HepG2 (cell line): Measurements from ENCODE around the gene FERMT2. TPM values are rescaled to one million over a fixed set of nuclear protein-coding genes. Genes with fewer than 3 reads are reported as not detected.

Experiments used
- ATAC-seq: fragments of 200-7000 bp; cut with Tn5 transposase; 3 replicates; pipeline ENCODE4 v1.9.1; 2020; ENCODE audit warnings: mild to moderate bottlenecking, moderate library complexity
- BruUV-seq: library from RNA; stranded (reverse); fragments of 400-500 nt; replicated peaks from 2 replicates; lab custom pipeline; 2021; lab: Mats Ljungman, UMichigan
- CTCF ChIA-PET: fragments of 300-600 bp; formaldehyde crosslinking; extraction: SDS; loops from one replicate; lab custom pipeline; 2021; ENCODE audit warnings: low total read pairs, inconsistent platforms, low intra/inter-chr PET ratio; lab: Yijun Ruan, JAX
- POLR2A ChIA-PET: fragments of 350-600 bp; sonication (Branson Sonifier 250); formaldehyde crosslinking; loops from one replicate; lab custom pipeline; 2020; ENCODE audit warnings: antibody characterized with exemption, inconsistent platforms; lab: Yijun Ruan, JAX
- DNase-seq: peaks from one replicate; pipeline ENCODE4 v3.0.0-alpha.2; 2015; ENCODE audit warnings: low spot score
- FAIRE-seq: peaks from 3 replicates; lab custom pipeline; 2011; peaks lifted over from hg19 to GRCh38; lab: Jason Lieb, UNC
- H2AFZ ChIP-seq: one replicate; pipeline ENCODE4 v1.6.1; 2011; ENCODE audit warnings: low read length, inconsistent platforms
- H3K27ac ChIP-seq: fragments of 300-600 bp; 3 replicates; pipeline ENCODE4 v1.8.0; 2011; ENCODE audit warnings: mixed run types, mild to moderate bottlenecking, mixed read lengths, low read length, inconsistent platforms; ENCODE audit not compliant: insufficient read depth; ENCODE audit errors: extremely low read length
- H3K27me3 ChIP-seq, 2 experiments: fragments of 200-600 bp in 1 of 2; 2 replicates in 1 of 2; 3 replicates in 1 of 2; pipeline versions ENCODE4 v1.6.0 to v1.8.0; 2011; ENCODE audit warnings: low read length in 2 of 2, mild to moderate bottlenecking in 2 of 2, moderate library complexity in 2 of 2, inconsistent platforms in 1 of 2; ENCODE audit not compliant: insufficient read depth in 2 of 2, control insufficient read depth in 1 of 2
- H3K36me3 ChIP-seq, 2 experiments: fragments of 200-600 bp in 1 of 2; replicated peaks in 1 of 2; 2 replicates in 1 of 2; 3 replicates in 1 of 2; pipeline versions ENCODE4 v1.5.1 to v1.8.0; 2011; ENCODE audit warnings: low read length in 2 of 2, inconsistent platforms in 1 of 2; ENCODE audit not compliant: insufficient read depth in 2 of 2, control insufficient read depth in 1 of 2
- H3K4me1 ChIP-seq: 2 replicates; pipeline ENCODE4 v1.5.1; 2012; ENCODE audit warnings: low read length, inconsistent platforms; ENCODE audit not compliant: insufficient read depth
- H3K4me2 ChIP-seq: 2 replicates; pipeline ENCODE4 v1.6.0; 2011; ENCODE audit warnings: low read depth, low read length, inconsistent platforms
- H3K4me3 ChIP-seq, 3 experiments: fragments of 200-600 bp in 1 of 3; sonication (generic), shearing (Covaris generic) in 1 of 3; replicated peaks in 1 of 3; 2 replicates each; pipeline ENCODE4 v1.5.1; 2011 to 2016; ENCODE audit warnings: low read length in 3 of 3, inconsistent platforms in 2 of 3, low read depth in 2 of 3, mild to moderate bottlenecking in 2 of 3, control low read depth in 1 of 3, mixed read lengths in 1 of 3; ENCODE audit not compliant: insufficient read depth in 1 of 3
- H3K79me2 ChIP-seq: one replicate; pipeline ENCODE4 v1.6.1; 2011; ENCODE audit warnings: low read length, inconsistent platforms; ENCODE audit not compliant: insufficient read depth
- H3K9ac ChIP-seq: 2 replicates; pipeline ENCODE4 v1.6.0; 2011; ENCODE audit warnings: mild to moderate bottlenecking, low read depth, low read length, inconsistent platforms; ENCODE audit not compliant: insufficient read depth
- H3K9me3 ChIP-seq: 2 replicates; pipeline ENCODE4 v1.5.1; 2012; ENCODE audit warnings: mild to moderate bottlenecking, low read length
- H4K20me1 ChIP-seq: 2 replicates; pipeline ENCODE4 v1.6.0; 2011; ENCODE audit warnings: inconsistent platforms, mild to moderate bottlenecking, low read length, moderate library complexity; ENCODE audit not compliant: insufficient read depth
- EP300 ChIP-seq, 3 experiments: sonication (generic) in 1 of 3; formaldehyde crosslinking in 1 of 3; IDR thresholded peaks; 2 replicates each; pipeline versions ENCODE4 v1.5.1 to v1.6.1; 2011 to 2020; ENCODE audit warnings: low read depth in 2 of 3, low read length in 2 of 3, borderline replicate concordance in 1 of 3, improper control_type of control experiment in 1 of 3, mild to moderate bottlenecking in 1 of 3, missing genetic modification reagents in 1 of 3, moderate library complexity in 1 of 3
- FOXA3 ChIP-seq: IDR thresholded peaks from 2 replicates; pipeline ENCODE4 v1.6.1; 2016; ENCODE audit warnings: missing genetic modification reagents, missing compliant biosample characterization
- FOXK1 ChIP-seq: sonication (generic); formaldehyde crosslinking; IDR thresholded peaks from 2 replicates; pipeline ENCODE4 v1.4.0; 2020; ENCODE audit warnings: low read depth, missing genetic modification reagents, borderline replicate concordance
- FOXO1 ChIP-seq: sonication (generic); formaldehyde crosslinking; IDR thresholded peaks from 2 replicates; pipeline ENCODE4 v1.4.0; 2020; ENCODE audit warnings: missing genetic modification reagents
- HCFC1 ChIP-seq: fragments of 150-350 bp; IDR thresholded peaks from 2 replicates; pipeline ENCODE4 v1.6.1; 2014; ENCODE audit warnings: low read depth, low read length
- HNF4A ChIP-seq: sonication (generic); formaldehyde crosslinking; IDR thresholded peaks from 2 replicates; pipeline ENCODE4 v1.4.0; 2020; ENCODE audit warnings: missing genetic modification reagents
- HNRNPH1 ChIP-seq: fragments of 200-400 bp; formaldehyde crosslinking; optimal IDR thresholded peaks from 2 replicates; pipeline ENCODE3; 2017; ENCODE audit warnings: mild to moderate bottlenecking, low read depth, low read length
- KAT8 ChIP-seq: IDR thresholded peaks from 2 replicates; pipeline ENCODE4 v1.6.1; 2016; ENCODE audit warnings: missing genetic modification reagents, missing compliant biosample characterization
- KDM5B ChIP-seq: sonication (generic); formaldehyde crosslinking; IDR thresholded peaks from 2 replicates; pipeline ENCODE4 v1.4.0; 2020; ENCODE audit warnings: missing genetic modification reagents, mild to moderate bottlenecking, borderline replicate concordance
- RARA ChIP-seq: IDR thresholded peaks from 2 replicates; pipeline ENCODE4 v1.6.1; 2016; ENCODE audit warnings: missing genetic modification reagents, missing compliant biosample characterization
- SAP130 ChIP-seq: IDR thresholded peaks from 2 replicates; pipeline ENCODE4 v1.6.1; 2016; ENCODE audit warnings: low read depth
- SIX1 ChIP-seq: sonication (generic); formaldehyde crosslinking; IDR thresholded peaks from 2 replicates; pipeline ENCODE4 v1.4.0; 2020; ENCODE audit warnings: missing genetic modification reagents, borderline replicate concordance
- SPEN ChIP-seq: sonication (generic); formaldehyde crosslinking; IDR thresholded peaks from 2 replicates; pipeline ENCODE4 v1.5.1; 2020; ENCODE audit warnings: low read depth, mild to moderate bottlenecking, missing genetic modification reagents
- TOE1 ChIP-seq: sonication (generic); formaldehyde crosslinking; IDR thresholded peaks from 2 replicates; pipeline ENCODE4 v1.4.0; 2020; ENCODE audit warnings: mild to moderate bottlenecking, missing genetic modification reagents
- U2AF2 ChIP-seq: fragments of 200-400 bp; formaldehyde crosslinking; IDR thresholded peaks from 2 replicates; pipeline ENCODE4 v1.6.1; 2017; ENCODE audit warnings: low read depth, mild to moderate bottlenecking, low read length
- ZIK1 ChIP-seq: sonication (generic); formaldehyde crosslinking; IDR thresholded peaks from 2 replicates; pipeline ENCODE4 v1.5.0; 2020; ENCODE audit warnings: mild to moderate bottlenecking, low read depth, missing genetic modification reagents, borderline replicate concordance
- ZNF230 ChIP-seq: sonication (generic); formaldehyde crosslinking; IDR thresholded peaks from 2 replicates; pipeline ENCODE4 v1.4.0; 2020; ENCODE audit warnings: mild to moderate bottlenecking, missing genetic modification reagents
- ZNF562 ChIP-seq: sonication (generic); formaldehyde crosslinking; IDR thresholded peaks from 2 replicates; pipeline ENCODE4 v1.8.0; 2022; ENCODE audit warnings: missing genetic modification reagents, borderline replicate concordance
- ZNF589 ChIP-seq: sonication (generic); formaldehyde crosslinking; conservative IDR thresholded peaks from 2 replicates; pipeline ENCODE4 v1.8.0; 2022; ENCODE audit warnings: mild to moderate bottlenecking, moderate library complexity, missing genetic modification reagents
- ZNF629 ChIP-seq: sonication (generic); formaldehyde crosslinking; conservative IDR thresholded peaks from 2 replicates; pipeline ENCODE4 v1.5.0; 2020; ENCODE audit warnings: missing genetic modification reagents
- WGBS: methylation state at CpG from one replicate; pipeline ENCODE4 v1.1.6; 2017; ENCODE audit warnings: low lambda C conversion rate; 5-methylcytosine and 5-hydroxymethylcytosine counted together
- in situ Hi-C: cut with HindIII; loops from 2 replicates; pipeline ENCODE4 v1.10.0; 2017; ENCODE audit warnings: low pct_unique_long_range_greater_than_20kb; ENCODE audit not compliant: extremely low pct_ligation_motif_present
- intact Hi-C: fragments of 100-400 bp; cut with micrococcal nuclease; formaldehyde crosslinking; loops from one replicate; pipeline ENCODE4 v1.10.0; 2022; ENCODE audit not compliant: unreplicated experiment
- polyA plus RNA-seq, 8 experiments: library from polyadenylated mRNA; depleted of rRNA in 3 of 8; stranded (reverse) in 7 of 8; unstranded in 1 of 8; fragments of >200 nt; fragmentation: Illumina TruSeq in 4 of 8; extraction: Trizol in 4 of 8; gene quantifications; 2 replicates each; pipeline versions ENCODE4 v1.2.1 to v1.2.3, GENCODE V29; 2011 to 2016; ENCODE audit warnings: low read depth in 4 of 8, missing spikeins in 1 of 8, mixed read lengths in 1 of 8; ENCODE audit not compliant: insufficient read depth in 1 of 8
- total RNA-seq, 5 experiments: library from RNA; depleted of rRNA; stranded (reverse); fragments of >200 nt; fragmentation: Illumina TruSeq; extraction: Trizol; gene quantifications; 2 replicates each; pipeline ENCODE4 v1.2.3, GENCODE V29; 2016; ENCODE audit warnings: low read depth in 1 of 5
- TF ChIP-seq, protein P1 (sequence below): sonication (generic); formaldehyde crosslinking; IDR thresholded peaks from 2 replicates; pipeline ENCODE4 v1.4.0; 2020; ENCODE audit warnings: mild to moderate bottlenecking, low read depth, missing genetic modification reagents
- TF ChIP-seq, protein P2 (sequence below): sonication (generic); formaldehyde crosslinking; IDR thresholded peaks from 2 replicates; pipeline ENCODE4 v1.4.0; 2020; ENCODE audit warnings: missing genetic modification reagents, mild to moderate bottlenecking, borderline replicate concordance
- TF ChIP-seq, protein P3 (sequence below): sonication (generic); formaldehyde crosslinking; IDR thresholded peaks from 2 replicates; pipeline ENCODE4 v1.8.0; 2022; ENCODE audit warnings: missing genetic modification reagents, low read depth, mild to moderate bottlenecking, borderline replicate concordance

FERMT2 gene
- total and polyA plus RNA-seq, 2 of the 13 experiments (the other 11 are each of a cell fraction or from before 2014, with no cell fraction given), result 36.2 to 60.4 TPM

DNA sequence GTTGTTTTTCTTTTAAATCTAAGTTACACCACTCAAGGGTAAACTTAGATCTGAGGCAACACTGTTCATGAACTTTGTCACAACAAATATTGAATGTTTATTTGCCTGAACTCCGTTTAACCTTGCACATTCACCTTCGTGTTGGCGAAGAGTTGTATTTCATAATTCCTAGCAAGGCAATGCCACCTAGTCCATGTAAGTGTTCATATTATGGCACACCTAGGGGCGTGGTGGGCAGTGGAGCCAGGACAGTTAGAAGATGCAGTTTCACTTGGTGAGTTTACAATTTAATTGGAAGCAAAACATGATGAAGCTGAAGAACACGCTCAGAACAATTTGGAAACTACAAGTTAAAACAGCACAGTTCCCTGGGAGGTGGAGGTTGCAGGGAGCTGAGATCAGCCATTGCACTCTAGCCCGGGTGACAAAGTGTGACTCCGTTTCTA, 129.0 kb downstream of the FERMT2 start (continued):
- TF ChIP-seq HNRNPH1 (no peak), ZIK1 (no peak), KDM5B (CRISPR knock-in tag) (no peak), U2AF2 (no peak), KAT8 (CRISPR knock-in tag) (peak; percentile 67), ZNF562 (CRISPR knock-in tag) (no peak), SPEN (peak; percentile 58; the same call in 1 of the 2 replicates), TOE1 (CRISPR knock-in tag) (no peak), ZNF629 (no peak), ZNF230 (no peak)
- TF ChIP-seq, protein P1, sequence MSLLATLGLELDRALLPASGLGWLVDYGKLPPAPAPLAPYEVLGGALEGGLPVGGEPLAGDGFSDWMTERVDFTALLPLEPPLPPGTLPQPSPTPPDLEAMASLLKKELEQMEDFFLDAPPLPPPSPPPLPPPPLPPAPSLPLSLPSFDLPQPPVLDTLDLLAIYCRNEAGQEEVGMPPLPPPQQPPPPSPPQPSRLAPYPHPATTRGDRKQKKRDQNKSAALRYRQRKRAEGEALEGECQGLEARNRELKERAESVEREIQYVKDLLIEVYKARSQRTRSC, result no peak
- TF ChIP-seq, all 625 proteins: peak for 208

DNA sequence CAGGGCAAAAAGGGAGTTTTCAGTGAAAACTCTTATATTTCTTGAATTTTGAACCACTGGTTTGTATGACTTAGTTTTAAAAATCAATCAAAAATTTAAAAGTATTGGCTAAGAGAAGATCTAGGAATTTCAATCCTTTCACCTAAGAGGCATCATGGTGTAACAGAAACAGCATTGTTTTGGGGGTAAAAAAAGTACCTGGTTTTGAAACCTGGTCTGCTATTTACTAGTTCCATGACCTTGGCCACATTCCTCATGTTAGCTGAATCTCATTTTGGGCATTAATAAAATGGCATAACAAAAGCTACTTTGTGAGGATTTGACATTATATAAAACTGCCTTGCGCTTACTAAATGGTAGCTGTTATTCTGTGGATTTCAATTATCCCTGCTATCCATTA, 142.7 kb downstream of the FERMT2 start:
- ATAC-seq, result peak; percentile 73
- no peak overlapping the region; the same call in 1 of the 2 replicates for H3K4me2 ChIP-seq
- TF ChIP-seq FOXK1 (CRISPR knock-in tag) (peak; percentile 19; the same call in 1 of the 2 replicates), FOXA3 (CRISPR knock-in tag) (peak; percentile 42; the same call in 1 of the 2 replicates), FOXO1 (0 out of 2 replicates have a peak, but pooled peaks have one; percentile 37), SIX1 (CRISPR knock-in tag) (no peak), RARA (CRISPR knock-in tag) (peak; percentile 28; the same call in 1 of the 2 replicates), HCFC1 (no peak), ZNF589 (CRISPR knock-in tag) (no peak), EP300 (IDR thresholded peaks at IDR 0.05; ENCODE audit: low read depth in 2 of 2, low read length in 2 of 2) (peak in 1 of 2 experiments; percentile 55; a peak in 1 of 4 replicates), EP300 (CRISPR knock-in tag; IDR thresholded peaks at IDR 0.05; ENCODE audit: borderline replicate concordance) (no peak), SAP130 (CRISPR knock-in tag) (0 out of 2 replicates have a peak, but pooled peaks have one; percentile 15), HNF4A (peak; percentile 20; the same call in 1 of the 2 replicates)
- TF ChIP-seq, protein P2, sequence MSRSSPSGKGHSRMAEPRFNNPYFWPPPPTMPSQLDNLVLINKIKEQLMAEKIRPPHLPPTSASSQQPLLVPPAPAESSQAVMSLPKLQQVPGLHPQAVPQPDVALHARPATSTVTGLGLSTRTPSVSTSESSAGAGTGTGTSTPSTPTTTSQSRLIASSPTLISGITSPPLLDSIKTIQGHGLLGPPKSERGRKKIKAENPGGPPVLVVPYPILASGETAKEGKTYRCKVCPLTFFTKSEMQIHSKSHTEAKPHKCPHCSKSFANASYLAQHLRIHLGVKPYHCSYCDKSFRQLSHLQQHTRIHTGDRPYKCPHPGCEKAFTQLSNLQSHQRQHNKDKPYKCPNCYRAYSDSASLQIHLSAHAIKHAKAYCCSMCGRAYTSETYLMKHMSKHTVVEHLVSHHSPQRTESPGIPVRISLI, result peak; percentile 71; the same call in 1 of the 2 replicates
- TF ChIP-seq, protein P3, sequence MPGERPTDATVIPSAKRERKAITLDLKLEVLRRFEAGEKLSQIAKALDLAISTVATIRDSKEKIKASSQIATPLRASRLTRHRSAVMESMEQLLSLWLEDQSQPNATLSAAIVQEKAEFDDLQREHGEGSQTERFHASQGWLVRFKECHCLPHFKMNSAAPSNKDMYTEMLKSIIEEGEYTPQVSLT, result no peak

More for the DNA sequence above, 142.7 kb downstream of the FERMT2 start:
- DNase-seq, result peak; percentile 78
- H4K20me1 ChIP-seq, result no peaks in the 10 kb centered on the region
- H3K4me3 ChIP-seq, result no peak overlapping the region
- POLR2A ChIA-PET, result interaction anchor here (1.1 kb wide), 1 partner anchor 16 kb away, joined by 10 read pairs; the partner anchor contains the start of gene GNPNAT1
- no peaks in the 10 kb centered on the region for H3K27me3 ChIP-seq
- H3K36me3 ChIP-seq, result no peaks in the 10 kb centered on the region
- BruUV-seq, result no TSS peak
- no peaks in the 10 kb centered on the region for H3K9me3 ChIP-seq
- H3K9ac ChIP-seq, result no peak overlapping the region
- peaks cover 20% of the 10 kb centered on the region for H3K4me1 ChIP-seq
- in situ Hi-C loops (no loop called here), intact Hi-C loops (no loop called here)
- CTCF ChIA-PET, result no interaction called here
- WGBS, result 74% methylated on average over 1 of the region's 1 CpG
- peak; percentile 18 for FAIRE-seq
- no peaks in the 10 kb centered on the region for H3K79me2 ChIP-seq
- H2AFZ ChIP-seq, result no peak overlapping the region
- H3K27ac ChIP-seq, result peak overlapping the region; percentile 28
